NCI-H2029 treated with DMSO at 0.1 percent for 48 hours (cell line): ENCODE measurements around the gene XXYLT1.

ENCODE experiments used
- DNase-seq: peaks from one replicate; lab custom pipeline; 2025; lab: John Stamatoyannopoulos, UW

The XXYLT1 gene

DNA sequence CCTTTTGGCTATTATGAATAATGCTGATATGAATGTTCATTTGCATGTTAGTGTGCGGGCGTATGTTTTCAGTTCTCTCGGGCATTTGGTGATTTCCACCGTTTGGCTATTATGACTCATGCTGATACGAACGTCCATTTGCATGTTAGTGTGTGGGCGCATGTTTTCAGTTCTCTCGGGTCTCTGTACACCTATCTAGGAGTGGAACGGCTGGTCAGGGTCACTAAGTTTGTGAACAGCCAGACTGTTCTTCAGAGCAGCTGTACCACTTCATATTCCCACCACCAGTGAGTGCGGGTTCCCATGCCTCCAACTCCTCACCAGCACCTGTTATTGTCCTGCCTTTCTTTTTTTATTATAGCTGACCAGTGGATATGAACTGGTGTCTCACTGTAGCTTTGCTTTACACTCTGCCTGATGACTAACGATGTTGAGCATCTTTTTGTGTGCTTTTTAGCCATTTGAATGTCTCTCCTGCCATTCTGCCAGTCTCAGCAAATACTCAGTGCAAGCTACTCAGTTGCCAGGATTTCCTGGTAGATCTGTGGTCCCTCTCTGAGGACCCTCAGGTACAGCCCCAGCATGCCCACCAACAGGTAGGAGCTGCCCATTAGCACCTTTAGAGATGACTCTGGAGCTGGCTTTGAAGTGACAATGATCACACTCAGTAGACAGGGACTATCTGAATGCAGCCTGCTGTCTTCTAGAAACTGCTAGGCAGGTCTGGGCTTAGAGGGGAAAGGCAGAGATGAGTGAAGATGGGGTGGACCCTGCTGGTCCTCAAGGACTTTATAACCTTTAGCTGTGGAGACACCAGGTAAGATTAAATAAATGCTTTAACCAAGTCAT, 141.1 kb downstream of the XXYLT1 start:
- no peak for DNase-seq

DNA sequence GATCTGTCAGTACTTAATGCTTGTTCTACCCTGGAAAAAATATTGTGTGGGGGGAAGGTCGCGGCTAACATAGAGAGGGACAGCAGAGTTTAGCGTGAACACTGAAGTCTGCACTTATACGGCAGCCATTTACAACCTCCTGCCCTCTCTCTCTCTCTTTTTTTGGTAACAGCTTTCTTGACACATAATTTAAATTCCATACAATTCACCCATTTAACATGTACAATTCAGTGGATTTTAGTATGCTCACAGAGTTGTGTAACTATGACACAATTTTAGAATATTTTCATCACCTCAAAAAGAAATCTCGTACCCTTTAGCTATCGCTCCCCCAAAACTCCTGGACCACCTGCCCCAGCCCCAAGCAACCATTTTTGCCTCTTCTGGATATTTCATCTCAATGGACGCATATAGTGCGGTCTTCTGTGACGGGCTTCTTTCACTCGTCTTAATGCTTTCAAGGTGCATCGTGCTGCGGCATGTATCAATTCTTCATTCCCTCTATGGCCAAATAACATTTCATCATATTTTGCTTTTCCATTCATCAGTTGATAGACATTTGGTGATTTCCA, 141.8 kb downstream of the XXYLT1 start:
- no peak for DNase-seq

DNA sequence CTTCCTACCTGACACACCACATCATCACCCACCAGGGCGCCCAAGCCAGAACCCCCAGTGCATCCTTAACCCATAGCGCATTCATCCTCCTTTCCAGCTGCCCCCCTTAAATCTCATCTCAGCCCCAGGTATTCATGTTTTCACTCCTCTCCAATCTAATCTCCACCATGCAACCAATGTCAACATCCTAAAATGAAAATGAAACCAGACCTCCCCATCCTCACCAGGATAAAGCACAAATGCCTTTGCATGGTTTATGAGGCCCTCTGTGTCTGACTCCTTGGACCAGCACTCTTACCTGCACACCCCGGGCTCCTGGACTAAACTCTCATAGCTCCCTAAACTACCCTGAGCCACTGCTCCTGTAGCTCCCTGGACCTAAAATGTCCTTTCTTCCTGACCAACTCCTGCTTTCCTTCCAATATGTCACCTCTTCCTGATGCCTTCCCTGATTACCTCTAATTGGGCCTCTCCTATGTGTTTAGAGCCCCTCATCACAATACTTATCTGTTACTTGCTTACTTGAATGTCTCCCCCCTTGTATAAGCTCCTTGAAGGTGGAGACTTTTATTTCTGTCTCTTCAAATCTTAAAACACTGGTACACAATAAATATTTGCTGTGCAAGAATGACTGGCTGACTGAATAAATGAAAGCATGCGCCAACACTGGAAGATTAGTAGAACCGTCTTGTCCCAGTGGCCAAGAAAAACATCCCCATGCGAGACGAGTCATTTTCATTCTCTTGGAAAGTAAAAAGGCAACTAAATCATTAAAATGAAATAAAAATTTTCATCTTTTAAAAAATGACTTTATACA, 142.5 kb downstream of the XXYLT1 start:
- no peak for DNase-seq

DNA sequence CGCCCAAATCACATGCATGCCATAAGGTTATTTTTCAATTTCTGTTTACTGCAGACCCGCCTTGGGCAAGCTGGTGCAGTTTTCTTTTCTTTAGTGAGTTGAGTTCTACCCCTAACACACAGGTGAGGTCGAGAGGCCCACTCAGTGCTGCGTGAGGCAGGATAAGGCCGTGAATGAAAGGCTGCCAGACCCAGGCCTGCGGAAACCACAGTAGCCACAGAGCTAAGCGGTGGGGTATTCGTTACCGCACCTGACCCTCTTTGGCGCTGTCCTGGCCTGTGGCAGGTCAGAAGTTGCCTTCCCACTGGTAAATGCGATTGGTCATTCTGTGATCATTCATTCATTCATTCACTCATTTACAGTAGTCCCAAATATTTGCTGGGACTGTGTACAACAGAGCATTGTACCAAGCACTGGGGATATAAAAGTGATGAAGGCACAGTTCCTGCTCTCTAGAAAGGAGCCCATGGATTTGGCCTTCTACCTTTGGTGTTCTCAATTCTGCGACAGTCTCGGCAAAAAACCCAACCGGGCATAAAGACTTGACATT, 144.8 kb downstream of the XXYLT1 start:
- no peak for DNase-seq

DNA sequence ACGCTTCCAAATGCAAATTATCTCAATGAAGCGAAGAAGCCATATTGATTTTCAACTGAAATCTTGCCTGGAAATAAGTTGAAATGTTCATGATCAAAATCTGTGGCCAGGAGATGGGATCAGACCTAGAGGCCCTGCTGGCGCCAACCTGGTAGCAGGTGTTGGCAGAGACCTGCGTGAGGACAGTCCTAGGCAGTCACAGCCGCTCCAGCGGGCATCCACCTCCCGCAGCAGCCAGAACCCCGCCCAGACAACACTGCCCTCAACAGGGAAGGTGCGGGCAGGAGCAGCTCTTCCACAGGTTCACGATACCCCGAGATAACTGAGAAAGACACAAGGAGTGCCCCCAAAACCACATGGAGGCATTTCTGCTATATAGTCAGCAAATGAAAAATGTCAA, 145.3 kb downstream of the XXYLT1 start:
- DNase-seq: no peak

DNA sequence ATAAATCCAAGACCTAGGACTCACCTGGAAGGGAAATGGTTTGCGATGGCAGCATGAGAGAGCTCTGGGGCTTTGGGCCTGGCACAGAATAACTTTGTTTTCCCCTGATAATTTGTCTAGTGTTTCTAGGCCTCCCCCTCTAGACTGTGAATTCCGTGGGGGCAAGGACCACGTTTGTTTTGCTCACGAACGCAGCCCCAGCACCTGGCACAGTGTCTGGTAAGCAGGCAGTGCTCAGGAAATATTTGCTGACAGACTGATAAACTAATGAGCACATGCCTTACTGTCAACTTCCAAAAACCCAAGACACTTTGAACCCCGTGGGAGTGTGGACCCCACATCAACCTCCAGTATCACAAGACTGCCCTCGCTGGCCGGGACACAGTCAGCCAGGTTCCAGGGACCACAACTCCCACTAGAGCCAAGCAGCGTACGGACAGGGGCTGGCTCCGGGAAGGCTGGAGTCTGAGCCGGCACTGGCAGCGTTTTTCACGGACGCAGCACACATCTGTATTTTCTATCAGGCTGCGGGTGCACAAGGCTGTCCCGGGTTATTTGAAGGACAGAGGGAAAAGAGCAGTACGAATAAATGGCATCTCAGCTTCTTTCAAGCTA, 146.5 kb downstream of the XXYLT1 start:
- DNase-seq: no peak

DNA sequence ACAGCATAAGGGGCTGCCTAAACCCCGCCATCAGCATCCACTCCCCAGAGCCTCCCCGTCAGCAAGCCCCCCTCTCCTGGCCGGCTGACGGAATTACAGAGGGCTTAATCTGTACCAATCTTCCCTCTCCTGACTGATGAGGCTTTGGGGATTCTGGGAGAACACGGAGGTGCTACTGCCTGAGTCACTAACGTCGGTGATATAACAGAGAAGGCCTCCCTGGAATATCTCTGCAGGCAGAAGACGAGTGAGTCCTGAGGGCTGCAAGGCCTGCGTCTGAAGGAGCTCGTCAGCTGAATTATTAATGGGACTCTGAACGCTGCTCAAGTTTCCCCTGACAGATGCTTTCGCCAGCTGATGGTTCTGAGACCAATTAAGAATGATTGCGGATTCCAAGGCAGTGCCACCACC, 147.7 kb downstream of the XXYLT1 start:
- DNase-seq: no peak

DNA sequence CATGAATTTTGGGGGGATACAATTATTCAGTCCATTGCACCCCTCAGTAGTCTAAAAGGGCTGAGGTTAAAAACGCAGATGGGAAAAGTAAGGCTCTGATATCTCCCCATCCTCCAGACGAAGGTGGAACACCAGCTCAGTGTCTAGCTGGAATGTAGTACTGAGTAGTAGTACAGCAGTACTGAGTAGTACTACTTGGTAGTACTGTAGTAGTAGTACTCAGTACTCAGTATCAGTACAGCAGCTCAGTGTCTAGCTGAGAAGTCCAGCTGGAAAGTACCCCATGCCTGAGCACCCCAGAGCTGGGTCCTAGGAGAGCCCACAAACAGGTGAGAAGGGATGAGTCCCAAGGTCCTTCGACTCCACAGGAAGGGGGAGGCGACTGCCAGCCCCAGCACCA, 148.7 kb downstream of the XXYLT1 start:
- DNase-seq: no peak

DNA sequence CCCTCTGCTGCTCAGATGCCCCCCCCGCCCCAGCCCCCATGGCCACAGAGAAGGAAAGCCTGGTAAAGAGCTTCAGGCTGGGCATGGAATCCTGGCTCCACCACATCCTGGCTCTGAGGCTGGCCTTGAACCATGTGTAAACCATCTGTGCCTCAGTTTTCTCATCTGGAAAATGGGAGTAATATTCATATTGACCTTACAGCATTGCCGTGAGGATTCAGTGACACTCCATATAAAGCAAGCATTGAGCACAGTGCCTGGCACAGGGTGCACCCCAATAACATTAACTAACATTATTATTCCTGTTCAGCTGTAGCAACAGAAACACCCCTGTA, 150.7 kb downstream of the XXYLT1 start:
- DNase-seq: no peak

DNA sequence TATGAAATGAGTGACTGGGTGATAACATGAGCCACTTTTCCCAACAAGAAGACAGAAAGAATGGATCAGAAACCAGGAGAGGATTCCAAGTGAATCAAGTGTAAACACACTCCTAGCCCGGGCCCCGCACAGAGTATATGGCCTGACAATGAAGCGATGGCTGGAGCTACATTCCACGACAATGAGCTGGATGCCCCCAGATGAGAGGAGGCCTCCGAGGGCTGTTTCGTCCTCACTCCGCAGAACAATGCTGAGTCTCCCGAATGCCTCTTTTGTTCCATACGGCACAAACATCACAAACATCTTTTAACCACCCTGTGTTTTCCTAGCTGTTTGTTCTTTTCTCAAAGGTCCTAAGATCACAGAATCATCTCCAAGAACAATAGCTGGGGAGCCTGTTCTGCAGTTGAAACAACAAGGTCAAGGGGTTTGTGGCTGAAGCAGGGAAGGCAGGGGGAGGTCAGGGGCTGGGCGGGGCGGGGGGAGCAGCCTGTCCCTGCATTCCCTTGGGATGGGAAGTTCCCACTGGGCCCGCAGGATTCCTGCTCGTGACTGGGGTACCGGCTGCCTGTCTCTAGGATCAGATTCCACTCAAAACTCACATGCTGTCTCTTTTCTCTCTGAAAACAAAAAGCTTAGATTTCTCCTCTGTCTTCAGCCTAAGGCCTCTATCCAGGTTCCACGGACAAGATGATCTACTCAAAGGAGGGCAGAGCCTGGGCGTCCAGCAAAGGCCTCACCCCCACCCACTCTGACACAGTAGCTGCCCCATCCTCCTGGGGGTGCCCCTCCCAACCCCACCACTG, 151.3 kb downstream of the XXYLT1 start:
- no peak for DNase-seq

DNA sequence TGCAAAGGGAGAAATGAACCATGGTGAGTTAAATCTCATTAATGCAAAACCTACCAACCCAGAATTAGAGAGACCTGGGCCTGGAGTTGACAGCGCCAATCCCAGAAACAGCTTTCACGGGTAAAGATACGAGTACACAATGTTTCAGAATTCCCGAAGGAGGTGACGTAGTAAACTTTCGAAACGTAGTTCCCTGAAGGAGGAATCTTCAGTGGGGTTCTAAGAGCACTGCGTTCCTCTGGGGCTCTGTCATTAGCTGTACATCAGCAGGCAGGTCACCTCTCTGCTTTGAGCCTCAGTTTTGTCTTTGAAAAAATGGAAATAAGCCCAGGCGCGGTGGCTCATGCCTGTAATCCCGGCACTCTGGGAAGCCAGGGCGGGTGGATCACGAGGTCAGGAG, 152.3 kb downstream of the XXYLT1 start:
- no peak for DNase-seq

DNA sequence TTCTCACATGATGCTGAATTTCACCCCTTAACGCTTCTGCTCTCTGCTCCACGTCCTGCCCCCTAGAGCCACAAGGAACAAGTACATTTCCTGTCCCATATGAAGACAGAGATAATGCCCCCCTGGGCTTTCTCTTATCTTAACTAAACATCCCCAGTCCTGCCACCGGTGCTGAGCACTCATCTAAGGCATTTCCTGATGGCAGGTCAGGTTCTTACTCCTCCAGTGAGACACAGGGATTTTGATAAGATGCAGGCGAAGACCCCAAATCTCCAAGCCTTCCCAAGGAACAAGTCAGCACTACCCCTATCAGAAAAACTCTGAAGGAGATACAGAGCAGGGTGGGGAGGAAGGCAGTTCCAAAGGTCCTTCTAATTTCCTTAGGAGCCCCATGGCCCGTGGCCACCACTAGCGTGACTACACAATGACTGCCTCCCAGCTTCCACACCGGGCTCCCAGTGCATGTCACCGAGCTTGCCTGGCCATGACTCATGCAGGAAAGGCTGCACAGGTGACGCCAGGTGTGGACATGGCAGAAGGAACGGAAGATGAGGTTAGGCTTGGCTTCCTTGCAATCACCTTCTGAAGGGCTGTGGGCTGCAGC, 152.9 kb downstream of the XXYLT1 start:
- no peak for DNase-seq

DNA sequence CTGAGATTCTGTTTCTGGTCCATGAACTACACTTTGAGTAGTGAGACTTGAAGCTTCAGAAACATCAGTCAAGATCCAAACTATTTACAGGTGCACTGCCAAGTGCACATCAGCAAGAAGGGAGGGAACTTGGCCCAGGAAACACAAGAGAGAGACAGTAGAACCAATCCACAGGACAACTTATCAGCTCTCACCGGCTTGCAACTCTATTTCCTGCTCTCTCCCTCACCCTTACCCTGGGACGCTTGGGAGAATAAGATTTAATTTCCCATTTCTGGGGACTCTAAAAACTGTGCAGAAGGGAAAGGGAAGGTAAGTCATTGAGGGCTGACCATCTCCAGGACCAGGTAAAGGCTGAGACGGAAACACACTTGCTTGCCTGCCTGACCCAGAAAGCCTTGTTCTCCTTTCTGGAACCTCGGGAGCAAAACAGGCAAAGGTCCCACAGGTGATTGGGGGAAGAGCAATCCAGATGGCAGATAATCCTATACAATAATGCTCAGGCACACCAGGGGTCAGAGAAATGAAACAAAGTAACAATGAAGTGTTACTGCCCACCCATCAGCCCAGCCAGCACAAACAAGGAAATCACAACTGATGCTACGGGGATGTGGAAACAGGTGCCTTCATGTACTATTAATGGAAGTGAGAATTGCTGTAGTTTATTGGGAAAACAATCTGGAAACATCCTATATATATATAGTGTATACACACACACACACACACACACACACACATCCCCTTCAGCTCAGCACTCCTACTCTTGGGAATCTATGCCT, 154.4 kb downstream of the XXYLT1 start:
- no peak for DNase-seq

DNA sequence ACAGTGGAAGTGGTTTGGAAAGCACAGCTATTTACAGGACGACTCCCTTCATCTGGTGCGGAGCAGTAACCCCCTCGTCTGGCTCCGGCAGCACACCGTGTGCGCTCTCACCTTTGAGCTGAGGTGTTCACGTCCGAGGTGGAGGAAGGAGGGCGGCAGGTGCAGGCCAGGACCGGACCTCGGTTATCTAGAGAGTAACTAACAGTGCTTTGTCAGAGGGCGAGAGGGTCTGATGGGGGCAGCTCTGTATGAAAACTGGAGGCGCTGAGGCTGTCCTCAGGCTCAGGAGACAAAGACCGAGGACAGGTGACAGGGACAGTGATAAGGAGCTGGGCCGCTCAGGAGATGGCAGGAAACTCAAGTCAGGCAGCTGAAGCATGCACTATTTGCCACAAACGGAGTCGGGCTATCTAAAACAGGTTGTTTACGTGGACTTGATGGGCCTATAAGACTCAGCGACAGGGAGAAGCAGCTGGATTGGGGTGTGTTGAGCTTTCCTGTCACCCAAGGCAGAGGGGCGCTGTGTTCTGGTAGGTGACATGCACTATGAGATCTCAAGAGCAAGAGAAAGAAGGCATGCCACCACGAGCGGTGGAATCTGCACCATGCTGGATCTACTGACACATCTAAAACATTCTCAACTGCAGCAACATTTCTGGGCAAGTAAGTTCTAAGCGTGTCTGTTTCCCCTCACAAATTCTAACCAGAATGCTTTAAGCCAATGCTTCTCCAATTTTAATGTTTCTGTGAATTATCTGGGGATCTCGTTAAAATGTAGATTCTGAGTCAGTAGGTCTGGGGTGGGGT, 155.2 kb downstream of the XXYLT1 start:
- no peak for DNase-seq

DNA sequence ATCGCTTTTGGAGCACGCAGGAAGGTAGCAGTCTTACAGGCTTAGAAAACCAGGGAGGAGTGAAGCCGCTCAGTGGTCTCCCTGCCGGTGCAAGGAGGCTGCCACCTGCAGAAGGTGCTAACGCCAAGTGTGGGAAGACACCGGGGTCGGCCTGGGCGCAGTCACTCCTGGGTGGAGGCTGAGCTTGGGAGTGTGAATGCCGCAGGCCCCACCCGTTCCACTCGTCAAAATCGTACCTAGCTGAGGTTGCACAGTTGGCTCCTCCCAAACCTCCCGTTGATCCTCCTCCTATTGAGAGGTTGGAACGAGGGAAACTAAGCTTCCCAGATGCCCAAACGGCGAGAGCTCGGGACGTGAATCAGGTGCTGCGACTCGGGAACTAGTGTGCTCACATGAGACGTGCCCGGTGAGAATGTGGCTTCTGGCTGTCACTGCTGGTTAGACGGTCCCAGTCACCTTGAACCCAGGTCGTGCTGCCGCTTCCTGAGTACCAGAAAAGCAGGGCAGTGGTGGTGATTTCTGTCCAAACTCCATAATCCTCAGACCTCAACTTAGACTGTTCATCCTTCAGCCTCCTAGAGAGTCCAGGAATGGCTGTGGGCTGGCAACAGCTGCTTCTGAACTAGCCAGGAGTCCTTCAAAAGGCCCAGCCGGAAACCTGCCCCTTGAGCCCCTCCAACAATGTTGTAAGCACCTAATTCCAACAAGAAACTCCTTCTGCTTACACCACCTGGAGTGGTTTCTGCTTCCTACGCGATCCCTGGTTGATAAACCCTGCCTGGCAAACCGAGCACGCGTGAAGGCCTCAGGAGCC, 156.0 kb downstream of the XXYLT1 start:
- no peak for DNase-seq

DNA sequence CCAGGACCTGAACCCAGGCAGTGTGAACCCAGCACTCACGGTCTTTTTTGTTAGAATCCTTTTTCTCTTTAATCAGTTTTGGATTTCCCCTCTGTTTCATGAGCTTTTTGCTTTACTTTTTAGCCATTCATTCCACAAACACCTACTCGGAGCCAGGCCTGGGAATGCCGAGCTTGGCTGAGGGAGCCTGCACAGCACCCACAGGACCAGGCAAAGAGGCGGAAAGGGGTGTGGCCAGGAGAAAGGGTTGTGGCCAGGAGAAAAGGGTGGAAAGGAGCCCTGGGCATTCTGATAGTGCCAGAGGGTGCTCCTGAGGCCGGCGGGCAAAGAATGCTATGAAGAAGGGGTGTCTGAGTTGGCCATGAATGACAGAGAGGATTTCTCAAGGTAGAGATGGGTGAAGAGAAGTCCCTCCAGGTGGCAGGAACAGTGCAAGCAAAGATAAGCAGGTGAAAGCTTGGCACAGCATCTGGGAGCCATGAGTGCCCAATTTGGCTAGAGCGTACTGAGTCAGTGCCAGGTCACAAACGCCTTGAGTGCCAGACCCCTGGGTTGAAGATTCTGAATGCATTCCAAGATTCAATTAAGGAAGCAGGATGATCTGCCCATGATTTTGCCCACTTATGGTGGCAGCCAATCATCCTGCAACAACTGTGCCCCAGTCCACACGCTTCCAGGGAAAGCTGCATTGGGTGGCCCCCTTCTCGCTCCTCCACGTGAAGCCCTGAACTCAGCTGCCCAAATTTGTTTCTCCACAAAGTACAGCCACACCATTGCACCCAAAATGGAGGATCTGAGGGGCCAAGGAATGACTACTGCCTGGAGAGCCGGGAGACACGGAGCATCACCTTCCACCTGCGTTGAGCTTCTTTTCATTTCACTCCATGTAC, 157.2 kb downstream of the XXYLT1 start:
- DNase-seq: no peak

DNA sequence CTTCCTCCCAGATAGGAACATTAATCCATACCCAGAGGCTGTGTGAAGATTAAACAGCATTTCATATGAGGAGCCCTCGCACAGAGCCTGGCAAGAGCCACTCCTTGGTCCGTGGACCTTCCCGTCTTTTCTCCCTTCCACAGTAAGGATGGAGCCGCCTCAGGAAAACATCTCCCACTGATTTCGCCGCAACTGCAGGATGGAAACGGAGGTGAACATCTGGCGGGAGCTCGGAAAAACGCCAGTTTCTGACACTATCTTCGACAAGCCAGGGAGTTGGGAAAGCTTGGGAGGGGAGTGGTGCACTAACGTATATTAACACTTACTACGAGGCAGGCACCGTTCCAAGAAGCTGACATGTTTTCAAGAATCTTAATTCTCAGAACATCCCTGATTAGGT, 157.9 kb downstream of the XXYLT1 start:
- no peak for DNase-seq
